Hepatocyte (in vitro differentiated cells): ENCODE measurements around the gene TGIF1.

Experiments used
- EZH2 ChIP-seq: fragments of 200-600 bp; sonication (generic); IDR thresholded peaks from 2 replicates; pipeline ENCODE4 v1.6.1; 2016; ENCODE audit warnings: antibody characterized with exemption, mild to moderate bottlenecking, borderline replicate concordance
- TF ChIP-seq, protein P1 (sequence below): fragments of 200-600 bp; sonication (generic); IDR thresholded peaks from 2 replicates; pipeline ENCODE4 v1.5.1; 2016; ENCODE audit warnings: antibody characterized with exemption, mild to moderate bottlenecking; ENCODE audit not compliant: poor library complexity

DNA sequence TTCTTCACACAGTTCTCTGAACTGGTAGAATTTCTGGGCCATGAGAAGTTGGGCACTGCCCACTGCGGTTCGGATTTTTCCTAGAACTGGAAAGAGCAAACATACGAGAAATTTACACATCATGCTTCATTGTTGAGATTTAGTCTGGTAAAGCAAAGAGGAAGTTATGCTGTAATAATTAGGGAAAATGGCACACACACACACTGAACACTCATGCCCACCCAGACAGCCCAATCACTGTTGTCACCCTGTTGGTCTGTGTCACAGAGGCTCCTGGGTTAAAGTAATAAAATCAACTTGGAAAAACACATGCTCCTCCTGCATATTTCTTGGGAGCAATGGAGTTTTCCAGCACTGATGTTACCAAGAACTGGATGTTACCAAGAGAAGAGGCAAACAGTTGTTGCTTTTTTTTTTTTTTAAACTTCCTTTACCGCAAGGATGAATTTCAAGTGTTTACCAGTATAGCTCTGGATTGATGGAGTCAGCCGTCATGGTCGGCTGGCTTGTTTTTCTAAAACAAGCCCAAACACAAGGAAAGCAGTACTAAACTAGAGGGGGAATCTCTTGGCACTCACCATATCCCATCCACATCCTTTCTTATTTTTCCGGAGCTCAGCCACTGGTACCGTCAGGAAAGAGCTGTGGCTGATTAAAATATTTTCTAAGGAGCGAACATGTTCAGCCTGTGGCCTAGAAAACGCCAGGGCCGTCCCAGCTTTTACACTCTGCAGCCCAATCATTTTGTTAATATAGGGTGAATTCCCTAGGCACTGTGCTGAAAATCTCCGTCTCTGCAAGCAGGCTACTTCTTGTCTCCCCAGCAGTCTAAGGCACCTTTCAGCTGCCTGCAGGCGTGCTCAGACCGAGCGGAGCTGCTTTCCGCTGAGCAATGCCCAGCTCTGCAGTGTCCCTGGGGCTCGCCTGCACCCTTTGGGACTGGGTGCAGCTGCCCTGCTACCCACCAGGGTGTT, 58.9 kb downstream of the TGIF1 start:
- TF ChIP-seq EZH2 = no peak
- TF ChIP-seq, protein P1, sequence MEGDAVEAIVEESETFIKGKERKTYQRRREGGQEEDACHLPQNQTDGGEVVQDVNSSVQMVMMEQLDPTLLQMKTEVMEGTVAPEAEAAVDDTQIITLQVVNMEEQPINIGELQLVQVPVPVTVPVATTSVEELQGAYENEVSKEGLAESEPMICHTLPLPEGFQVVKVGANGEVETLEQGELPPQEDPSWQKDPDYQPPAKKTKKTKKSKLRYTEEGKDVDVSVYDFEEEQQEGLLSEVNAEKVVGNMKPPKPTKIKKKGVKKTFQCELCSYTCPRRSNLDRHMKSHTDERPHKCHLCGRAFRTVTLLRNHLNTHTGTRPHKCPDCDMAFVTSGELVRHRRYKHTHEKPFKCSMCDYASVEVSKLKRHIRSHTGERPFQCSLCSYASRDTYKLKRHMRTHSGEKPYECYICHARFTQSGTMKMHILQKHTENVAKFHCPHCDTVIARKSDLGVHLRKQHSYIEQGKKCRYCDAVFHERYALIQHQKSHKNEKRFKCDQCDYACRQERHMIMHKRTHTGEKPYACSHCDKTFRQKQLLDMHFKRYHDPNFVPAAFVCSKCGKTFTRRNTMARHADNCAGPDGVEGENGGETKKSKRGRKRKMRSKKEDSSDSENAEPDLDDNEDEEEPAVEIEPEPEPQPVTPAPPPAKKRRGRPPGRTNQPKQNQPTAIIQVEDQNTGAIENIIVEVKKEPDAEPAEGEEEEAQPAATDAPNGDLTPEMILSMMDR = no peak
